ENCODE measurements around the gene NDEL1. TPM values are rescaled to one million over a fixed set of nuclear protein-coding genes. Genes with fewer than 3 reads are reported as not detected.

NDEL1 gene
- total RNA-seq, 1 donor from 2014 or later: 33.4 TPM

GRCh38 chr17:8504460-8505207 lies 69.0 kb downstream of the NDEL1 start:
- DNase-seq (ENCODE audit: low read depth): no peak
- TF ChIP-seq CTCF (conservative IDR thresholded peaks at IDR 0.05; ENCODE audit: low read depth, low read length): no peak
- H3K4me3 ChIP-seq (ENCODE audit: low read depth, low read length): no peak overlapping the region

GRCh38 chr17:8506145-8506544 lies 70.5 kb downstream of the NDEL1 start:
- no peak overlapping the region for H3K4me3 ChIP-seq (ENCODE audit: low read depth, low read length)
- TF ChIP-seq CTCF (conservative IDR thresholded peaks at IDR 0.05; ENCODE audit: low read depth, low read length): no peak
- no peak for DNase-seq (ENCODE audit: low read depth)

GRCh38 chr17:8514801-8515200 lies 79.1 kb downstream of the NDEL1 start:
- no peak overlapping the region for H3K4me3 ChIP-seq (ENCODE audit: low read depth, low read length)
- no peak for DNase-seq (ENCODE audit: low read depth)
- no peak for TF ChIP-seq CTCF (conservative IDR thresholded peaks at IDR 0.05; ENCODE audit: low read depth, low read length)

Other genes with a start within 250 kb of the NDEL1 start
- gene BORCS6, start 245.7 kb upstream of the NDEL1 start, total RNA-seq: 9.5 and 11.4 TPM in 2 replicates
- gene AURKB, start 225.3 kb upstream of the NDEL1 start, total RNA-seq: 136 and 165 TPM in 2 replicates
- gene CTC1, start 187.8 kb upstream of the NDEL1 start, total RNA-seq: 9.1 and 13.0 TPM in 2 replicates
- gene PFAS, start 186.6 kb upstream of the NDEL1 start, total RNA-seq: 37.2 and 58.1 TPM in 2 replicates
- gene RANGRF, start 147.2 kb upstream of the NDEL1 start, total RNA-seq: 36.5 and 37.8 TPM in 2 replicates
- 0.58 and 3.3 TPM in 2 replicates for gene SLC25A35, start 140.5 kb upstream of the NDEL1 start, total RNA-seq
- 0.06 TPM in 1 of 2 replicates, not detected in the other for gene ARHGEF15, start 125.6 kb upstream of the NDEL1 start, total RNA-seq
- gene ODF4, start 96.0 kb upstream of the NDEL1 start, total RNA-seq: not detected in 2 replicates
- gene RPL26, start 52.7 kb upstream of the NDEL1 start, total RNA-seq: 2,667 and 4,627 TPM in 2 replicates
- gene RNF222, start 38.1 kb upstream of the NDEL1 start, total RNA-seq: 0.12 and 0.80 TPM in 2 replicates
- gene MYH10, start 194.8 kb downstream of the NDEL1 start, total RNA-seq: 62.9 and 71.1 TPM in 2 replicates